Smooth muscle cell (in vitro differentiated cells): Measurements from ENCODE around the gene ACVR1C. TPM values are rescaled to one million over a fixed set of nuclear protein-coding genes. Genes with fewer than 3 reads are reported as not detected.

Experiments used
- DNase-seq: peaks from one replicate; lab custom pipeline; 2025; ENCODE audit not compliant: unreplicated experiment; lab: John Stamatoyannopoulos, UW
- H2AFZ ChIP-seq: fragments of 200-600 bp; sonication (generic); 2 replicates; pipeline ENCODE4 v1.6.0; 2016; ENCODE audit warnings: antibody characterized with exemption, low read depth, mild to moderate bottlenecking
- H3F3A ChIP-seq: fragments of 200-600 bp; sonication (generic); 2 replicates; pipeline ENCODE4 v1.6.0; 2017; ENCODE audit warnings: antibody characterized with exemption, low read depth
- H3K27ac ChIP-seq: fragments of 200-600 bp; sonication (generic); 2 replicates; pipeline ENCODE4 v1.5.1; 2016; ENCODE audit warnings: low read depth, mild to moderate bottlenecking
- H3K27me3 ChIP-seq: fragments of 200-600 bp; sonication (generic); 2 replicates; pipeline ENCODE4 v1.6.1; 2016; ENCODE audit warnings: low read depth, mild to moderate bottlenecking
- H3K36me3 ChIP-seq: fragments of 200-600 bp; sonication (generic); 2 replicates; pipeline ENCODE4 v1.5.1; 2016; ENCODE audit warnings: low read depth
- H3K4me1 ChIP-seq: fragments of 200-600 bp; sonication (generic); 2 replicates; pipeline ENCODE4 v1.5.1; 2016; ENCODE audit warnings: low read depth
- H3K4me2 ChIP-seq: fragments of 200-600 bp; sonication (generic); 2 replicates; pipeline ENCODE4 v1.6.0; 2016; ENCODE audit warnings: mild to moderate bottlenecking
- H3K4me3 ChIP-seq: fragments of 200-600 bp; sonication (generic); 2 replicates; pipeline ENCODE4 v1.5.1; 2016; ENCODE audit warnings: mild to moderate bottlenecking
- H3K79me2 ChIP-seq: fragments of 200-600 bp; sonication (generic); 2 replicates; pipeline ENCODE4 v1.6.0; 2016; ENCODE audit warnings: low read depth, mild to moderate bottlenecking
- H3K9ac ChIP-seq: fragments of 200-600 bp; sonication (generic); 2 replicates; pipeline ENCODE4 v1.6.0; 2016; ENCODE audit warnings: low read depth
- H3K9me3 ChIP-seq: fragments of 200-600 bp; sonication (generic); replicated peaks from 2 replicates; pipeline ENCODE4 v1.5.1; 2016; ENCODE audit warnings: low read depth
- H4K20me1 ChIP-seq: fragments of 200-600 bp; sonication (generic); 2 replicates; pipeline ENCODE4 v1.6.0; 2016; ENCODE audit warnings: low read depth
- WGBS: methylation state at CpG from one replicate; pipeline ENCODE4 v1.1.7; 2016; ENCODE audit warnings: low lambda C conversion rate; 5-methylcytosine and 5-hydroxymethylcytosine counted together
- polyA plus RNA-seq: library from polyadenylated mRNA; unstranded; fragments of >200 nt; fragmentation: Nextera tagmentation; extraction: Ambion mirVana; gene quantifications from 2 replicates; pipeline ENCODE4 v1.2.1, GENCODE V29; 2016
- total RNA-seq: library from RNA; depleted of rRNA; stranded (reverse); fragments of >200 nt; gene quantifications from 2 replicates; pipeline ENCODE4 v1.2.3, GENCODE V29; 2014
- TF ChIP-seq, protein P1 (sequence below): fragments of 200-600 bp; sonication (generic); IDR thresholded peaks from 2 replicates; pipeline ENCODE4 v1.5.1; 2017; ENCODE audit warnings: borderline replicate concordance, mild to moderate bottlenecking, antibody characterized with exemption; ENCODE audit not compliant: insufficient read depth, poor library complexity, severe bottlenecking

ACVR1C gene
- total and polyA plus RNA-seq, 2 experiments from 2014 or later = 0.36 TPM; not detected in 1

- Histone ChIP-seq H3K9ac (no peak overlapping the region), H2AFZ (no peak overlapping the region), H3K27ac (no peak overlapping the region), H3K4me1 (no peaks in the 10 kb centered on the region), H3K4me3 (no peak overlapping the region), H4K20me1 (no peaks in the 10 kb centered on the region), H3K27me3 (no peaks in the 10 kb centered on the region), H3K79me2 (no peaks in the 10 kb centered on the region), H3K36me3 (no peaks in the 10 kb centered on the region), H3K9me3 (no peaks in the 10 kb centered on the region), H3F3A (no peaks in the 10 kb centered on the region), H3K4me2 (no peak overlapping the region)
- WGBS = 98% methylated on average over 5 of the region's 5 CpGs
- TF ChIP-seq, protein P1, sequence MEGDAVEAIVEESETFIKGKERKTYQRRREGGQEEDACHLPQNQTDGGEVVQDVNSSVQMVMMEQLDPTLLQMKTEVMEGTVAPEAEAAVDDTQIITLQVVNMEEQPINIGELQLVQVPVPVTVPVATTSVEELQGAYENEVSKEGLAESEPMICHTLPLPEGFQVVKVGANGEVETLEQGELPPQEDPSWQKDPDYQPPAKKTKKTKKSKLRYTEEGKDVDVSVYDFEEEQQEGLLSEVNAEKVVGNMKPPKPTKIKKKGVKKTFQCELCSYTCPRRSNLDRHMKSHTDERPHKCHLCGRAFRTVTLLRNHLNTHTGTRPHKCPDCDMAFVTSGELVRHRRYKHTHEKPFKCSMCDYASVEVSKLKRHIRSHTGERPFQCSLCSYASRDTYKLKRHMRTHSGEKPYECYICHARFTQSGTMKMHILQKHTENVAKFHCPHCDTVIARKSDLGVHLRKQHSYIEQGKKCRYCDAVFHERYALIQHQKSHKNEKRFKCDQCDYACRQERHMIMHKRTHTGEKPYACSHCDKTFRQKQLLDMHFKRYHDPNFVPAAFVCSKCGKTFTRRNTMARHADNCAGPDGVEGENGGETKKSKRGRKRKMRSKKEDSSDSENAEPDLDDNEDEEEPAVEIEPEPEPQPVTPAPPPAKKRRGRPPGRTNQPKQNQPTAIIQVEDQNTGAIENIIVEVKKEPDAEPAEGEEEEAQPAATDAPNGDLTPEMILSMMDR = no peak
- DNase-seq = no peak
Observed at GRCh38 chr2:157540102-157540501, 88.6 kb downstream of the ACVR1C start.

GRCh38 chr2:157538064-157538463 lies 90.6 kb downstream of the ACVR1C start:
- no peaks in the 10 kb centered on the region for H4K20me1 ChIP-seq
- no peak overlapping the region for H3K27ac ChIP-seq
- H3F3A ChIP-seq = no peaks in the 10 kb centered on the region
- H3K9me3 ChIP-seq = no peaks in the 10 kb centered on the region
- DNase-seq = no peak
- H3K36me3 ChIP-seq = no peaks in the 10 kb centered on the region
- H3K4me1 ChIP-seq = no peaks in the 10 kb centered on the region
- H2AFZ ChIP-seq = no peak overlapping the region
- TF ChIP-seq, protein P1 = no peak
- WGBS = 77% methylated on average over 1 of the region's 1 CpG
- H3K27me3 ChIP-seq = no peaks in the 10 kb centered on the region
- H3K4me3 ChIP-seq = no peak overlapping the region
- H3K9ac ChIP-seq = no peak overlapping the region
- no peak overlapping the region for H3K4me2 ChIP-seq
- no peaks in the 10 kb centered on the region for H3K79me2 ChIP-seq

- no peaks in the 10 kb centered on the region for H3K9me3 ChIP-seq
- no peak for DNase-seq
- no peaks in the 10 kb centered on the region for H3K79me2 ChIP-seq
- H3K36me3 ChIP-seq = no peaks in the 10 kb centered on the region
- H3K27ac ChIP-seq = no peak overlapping the region
- H3F3A ChIP-seq = no peaks in the 10 kb centered on the region
- no peaks in the 10 kb centered on the region for H3K4me1 ChIP-seq
- 66% methylated on average over 1 of the region's 1 CpG for WGBS
- no peaks in the 10 kb centered on the region for H3K27me3 ChIP-seq
- no peak overlapping the region for H3K9ac ChIP-seq
- H3K4me2 ChIP-seq = no peak overlapping the region
- H4K20me1 ChIP-seq = no peaks in the 10 kb centered on the region
- TF ChIP-seq, protein P1 = no peak
- H2AFZ ChIP-seq = no peak overlapping the region
- H3K4me3 ChIP-seq = no peak overlapping the region
Observed at GRCh38 chr2:157536815-157537214, 91.8 kb downstream of the ACVR1C start.

GRCh38 chr2:157528963-157529751 lies 99.5 kb downstream of the ACVR1C start:
- Histone ChIP-seq H3K4me2 (no peak overlapping the region), H3K4me3 (no peak overlapping the region), H3K27ac (no peak overlapping the region), H3K27me3 (peaks cover under 1% of the 10 kb centered on the region), H3K79me2 (no peaks in the 10 kb centered on the region), H4K20me1 (no peaks in the 10 kb centered on the region), H3F3A (no peaks in the 10 kb centered on the region), H3K36me3 (no peaks in the 10 kb centered on the region), H3K9ac (no peak overlapping the region), H3K4me1 (no peaks in the 10 kb centered on the region), H2AFZ (no peak overlapping the region), H3K9me3 (no peaks in the 10 kb centered on the region)
- 90% methylated on average over 4 of the region's 4 CpGs for WGBS
- DNase-seq = no peak
- TF ChIP-seq, protein P1 = no peak
